ENCODE measurements around the gene TMEM237. TPM values are rescaled to one million over a fixed set of nuclear protein-coding genes. Genes with fewer than 3 reads are reported as not detected.
"Not testable (repeated sequence)": the region's sequence is repeated elsewhere in the genome, so short reads cannot be mapped to it uniquely, and the experiment has no call there.

Gene TMEM237
- total RNA-seq, 4 donors from 2014 or later: 41.4 to 76.6 (median 66.2) TPM

GRCh38 chr2:201674794-201675193 is 31.5 kb upstream of the TMEM237 start:
- no peak for DNase-seq (ENCODE audit: low spot score in 2 of 2)
- TF ChIP-seq, protein P1, sequence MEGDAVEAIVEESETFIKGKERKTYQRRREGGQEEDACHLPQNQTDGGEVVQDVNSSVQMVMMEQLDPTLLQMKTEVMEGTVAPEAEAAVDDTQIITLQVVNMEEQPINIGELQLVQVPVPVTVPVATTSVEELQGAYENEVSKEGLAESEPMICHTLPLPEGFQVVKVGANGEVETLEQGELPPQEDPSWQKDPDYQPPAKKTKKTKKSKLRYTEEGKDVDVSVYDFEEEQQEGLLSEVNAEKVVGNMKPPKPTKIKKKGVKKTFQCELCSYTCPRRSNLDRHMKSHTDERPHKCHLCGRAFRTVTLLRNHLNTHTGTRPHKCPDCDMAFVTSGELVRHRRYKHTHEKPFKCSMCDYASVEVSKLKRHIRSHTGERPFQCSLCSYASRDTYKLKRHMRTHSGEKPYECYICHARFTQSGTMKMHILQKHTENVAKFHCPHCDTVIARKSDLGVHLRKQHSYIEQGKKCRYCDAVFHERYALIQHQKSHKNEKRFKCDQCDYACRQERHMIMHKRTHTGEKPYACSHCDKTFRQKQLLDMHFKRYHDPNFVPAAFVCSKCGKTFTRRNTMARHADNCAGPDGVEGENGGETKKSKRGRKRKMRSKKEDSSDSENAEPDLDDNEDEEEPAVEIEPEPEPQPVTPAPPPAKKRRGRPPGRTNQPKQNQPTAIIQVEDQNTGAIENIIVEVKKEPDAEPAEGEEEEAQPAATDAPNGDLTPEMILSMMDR (IDR thresholded peaks at IDR 0.05): no peak
- no peak for TF ChIP-seq EP300 (IDR thresholded peaks at IDR 0.05)
- no peak for TF ChIP-seq POLR2AphosphoS5 (IDR thresholded peaks at IDR 0.05)
- TF ChIP-seq POLR2A (IDR thresholded peaks at IDR 0.05): no peak
- Histone ChIP-seq H3K27ac (no peak overlapping the region), H3K4me3 (no peak overlapping the region), H3K36me3 (no peaks in the 10 kb centered on the region), H3K4me1 (no peaks in the 10 kb centered on the region), H3K9me3 (no peaks in the 10 kb centered on the region), H3K27me3 (no peaks in the 10 kb centered on the region)
- WGBS: 84% methylated on average over 3 of the region's 3 CpGs

DNA sequence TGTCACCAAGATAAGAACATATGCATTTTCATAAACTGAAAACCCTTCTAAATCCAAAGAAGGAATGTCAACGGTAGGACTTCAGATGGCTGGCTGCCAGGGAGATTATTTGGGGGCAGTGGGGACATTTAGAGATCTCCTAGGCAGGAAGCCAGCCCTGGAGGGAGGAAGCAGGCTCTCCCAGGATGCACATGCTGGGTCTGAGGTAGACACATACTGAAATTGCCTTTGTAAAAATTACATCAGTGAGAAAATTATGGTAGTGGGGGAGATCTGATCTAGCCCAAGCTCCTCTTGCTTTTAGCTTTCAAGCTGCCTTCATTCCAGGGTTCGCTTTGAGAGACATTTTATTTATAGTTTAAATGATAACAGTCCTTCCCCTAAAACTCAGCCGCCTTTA is 31.0 kb upstream of the TMEM237 start:
- TF ChIP-seq POLR2A (IDR thresholded peaks at IDR 0.05) (no peak), POLR2AphosphoS5 (IDR thresholded peaks at IDR 0.05) (no peak), EP300 (IDR thresholded peaks at IDR 0.05) (no peak)
- TF ChIP-seq, protein P1 (IDR thresholded peaks at IDR 0.05): no peak
- Histone ChIP-seq H3K36me3 (no peaks in the 10 kb centered on the region), H3K27me3 (no peaks in the 10 kb centered on the region), H3K4me3 (no peak overlapping the region), H3K9me3 (no peaks in the 10 kb centered on the region), H3K4me1 (no peaks in the 10 kb centered on the region), H3K27ac (no peak overlapping the region)
- WGBS: 78% methylated on average over 3 of the region's 3 CpGs
- DNase-seq (ENCODE audit: low spot score in 2 of 2): no peak

DNA sequence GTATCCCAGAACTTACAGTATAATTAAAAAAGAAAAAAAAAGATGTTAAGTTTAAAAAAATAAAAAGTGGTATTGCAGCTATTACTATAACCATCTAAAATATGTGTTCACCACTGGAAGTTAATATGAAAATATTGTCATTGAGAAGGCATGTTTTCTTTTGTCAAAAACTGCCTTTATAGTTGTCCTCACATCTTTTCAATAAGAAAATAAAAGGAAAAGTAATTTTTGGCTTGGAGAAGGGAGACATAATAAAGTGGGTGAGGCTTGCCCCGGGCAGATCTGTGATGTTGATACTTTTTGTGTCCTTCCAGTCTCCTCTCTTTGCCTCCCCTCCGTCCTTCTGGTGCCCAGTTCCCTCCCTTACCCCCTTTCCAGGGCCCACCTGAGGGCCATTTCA is 30.2 kb upstream of the TMEM237 start:
- no peaks in the 10 kb centered on the region for H3K4me1 ChIP-seq
- no peaks in the 10 kb centered on the region for H3K36me3 ChIP-seq
- no peak for DNase-seq (ENCODE audit: low spot score in 2 of 2)
- H3K27ac ChIP-seq: no peak overlapping the region
- H3K27me3 ChIP-seq: no peaks in the 10 kb centered on the region
- no peaks in the 10 kb centered on the region for H3K9me3 ChIP-seq
- H3K4me3 ChIP-seq: no peak overlapping the region
- 59% methylated on average over 2 of the region's 2 CpGs for WGBS
- no peak for TF ChIP-seq POLR2AphosphoS5 (IDR thresholded peaks at IDR 0.05)
- no peak for TF ChIP-seq EP300 (IDR thresholded peaks at IDR 0.05)
- TF ChIP-seq, protein P1 (IDR thresholded peaks at IDR 0.05): no peak
- no peak for TF ChIP-seq POLR2A (IDR thresholded peaks at IDR 0.05)

DNA sequence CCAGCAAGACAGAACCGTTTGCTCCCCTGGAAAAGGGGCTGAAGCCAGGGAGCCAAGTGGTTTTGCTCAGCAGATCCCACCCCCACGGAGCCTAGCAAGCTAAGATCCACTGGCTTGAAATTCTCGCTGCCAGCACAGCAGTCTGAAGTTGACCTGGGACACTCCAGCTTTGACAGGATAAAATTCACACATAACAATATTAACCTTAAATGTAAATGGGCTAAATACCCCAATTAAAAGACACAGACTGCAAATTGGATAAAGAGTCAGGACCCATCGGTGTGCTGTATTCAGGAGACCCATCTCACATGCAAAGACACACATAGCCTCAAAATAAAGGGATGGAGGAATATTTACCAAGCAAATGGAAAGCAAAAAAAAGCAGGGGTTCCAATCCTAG is 27.9 kb upstream of the TMEM237 start:
- H3K27ac ChIP-seq; H3K4me3 ChIP-seq; H3K27me3 ChIP-seq; H3K36me3 ChIP-seq; DNase-seq (ENCODE audit: low spot score in 2 of 2); H3K9me3 ChIP-seq; H3K4me1 ChIP-seq: not testable (repeated sequence)
- 53% methylated on average over 4 of the region's 4 CpGs for WGBS

GRCh38 chr2:201669865-201670264 is 26.6 kb upstream of the TMEM237 start:
- DNase-seq (ENCODE audit: low spot score in 2 of 2): no peak
- H3K27me3 ChIP-seq: no peaks in the 10 kb centered on the region
- no peaks in the 10 kb centered on the region for H3K4me1 ChIP-seq
- H3K27ac ChIP-seq: no peak overlapping the region
- TF ChIP-seq EP300 (IDR thresholded peaks at IDR 0.05): no peak
- TF ChIP-seq POLR2A (IDR thresholded peaks at IDR 0.05): no peak
- TF ChIP-seq POLR2AphosphoS5 (IDR thresholded peaks at IDR 0.05): no peak
- TF ChIP-seq, protein P1 (IDR thresholded peaks at IDR 0.05): no peak
- no peaks in the 10 kb centered on the region for H3K9me3 ChIP-seq
- H3K36me3 ChIP-seq: no peaks in the 10 kb centered on the region
- 97% methylated on average over 1 of the region's 1 CpG for WGBS
- no peak overlapping the region for H3K4me3 ChIP-seq

- Histone ChIP-seq H3K27me3 (no peaks in the 10 kb centered on the region), H3K9me3 (no peaks in the 10 kb centered on the region), H3K4me3 (no peak overlapping the region), H3K36me3 (no peaks in the 10 kb centered on the region), H3K27ac (no peak overlapping the region), H3K4me1 (no peaks in the 10 kb centered on the region)
- WGBS: 69% methylated on average over 3 of the region's 3 CpGs
- no peak for DNase-seq (ENCODE audit: low spot score in 2 of 2)
- no peak for TF ChIP-seq POLR2AphosphoS5 (IDR thresholded peaks at IDR 0.05)
- TF ChIP-seq EP300 (IDR thresholded peaks at IDR 0.05): no peak
- TF ChIP-seq, protein P1 (IDR thresholded peaks at IDR 0.05): no peak
- no peak for TF ChIP-seq POLR2A (IDR thresholded peaks at IDR 0.05)
Observed at GRCh38 chr2:201668402-201668910, 25.2 kb upstream of the TMEM237 start.

Data from suprapubic skin (tissue), 4 donors.